A673 (cell line): Measurements from ENCODE around the gene OASL.

Source experiments
- EZH2 ChIP-seq: fragments of 200-600 bp; sonication (generic); IDR thresholded peaks from 2 replicates; pipeline ENCODE4 v1.6.1; 2017; ENCODE audit warnings: borderline replicate concordance, low read depth, mild to moderate bottlenecking, mixed read lengths, antibody characterized with exemption, low read length; ENCODE audit not compliant: poor library complexity, severe bottlenecking
- TF ChIP-seq, protein P1 (sequence below): fragments of 300-800, 200-600 bp; sonication (generic); conservative IDR thresholded peaks from 2 replicates; pipeline ENCODE4 v1.5.1; 2017; ENCODE audit warnings: low read depth, mild to moderate bottlenecking, antibody characterized with exemption, low read length, moderate library complexity, mixed read lengths

DNA sequence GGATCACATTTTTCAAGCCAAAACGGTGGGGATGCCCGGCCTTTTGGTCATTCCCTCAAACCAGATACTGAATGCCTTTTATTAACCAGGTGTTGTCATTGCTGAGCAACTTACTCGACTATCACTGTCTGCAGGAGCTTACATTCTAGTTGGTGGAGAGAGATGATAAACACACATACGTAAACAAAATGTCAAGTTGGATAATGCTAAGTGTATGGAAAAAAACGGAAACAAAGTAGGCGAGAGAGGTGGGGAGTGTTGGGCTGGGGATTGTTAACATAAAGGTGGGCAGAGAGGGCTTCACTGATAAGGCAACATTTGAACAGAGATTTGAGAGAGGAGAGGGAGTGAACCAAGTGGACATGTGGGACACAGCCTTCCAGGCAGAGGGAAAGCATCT, 27.2 kb downstream of the OASL start:
- TF ChIP-seq, protein P1, sequence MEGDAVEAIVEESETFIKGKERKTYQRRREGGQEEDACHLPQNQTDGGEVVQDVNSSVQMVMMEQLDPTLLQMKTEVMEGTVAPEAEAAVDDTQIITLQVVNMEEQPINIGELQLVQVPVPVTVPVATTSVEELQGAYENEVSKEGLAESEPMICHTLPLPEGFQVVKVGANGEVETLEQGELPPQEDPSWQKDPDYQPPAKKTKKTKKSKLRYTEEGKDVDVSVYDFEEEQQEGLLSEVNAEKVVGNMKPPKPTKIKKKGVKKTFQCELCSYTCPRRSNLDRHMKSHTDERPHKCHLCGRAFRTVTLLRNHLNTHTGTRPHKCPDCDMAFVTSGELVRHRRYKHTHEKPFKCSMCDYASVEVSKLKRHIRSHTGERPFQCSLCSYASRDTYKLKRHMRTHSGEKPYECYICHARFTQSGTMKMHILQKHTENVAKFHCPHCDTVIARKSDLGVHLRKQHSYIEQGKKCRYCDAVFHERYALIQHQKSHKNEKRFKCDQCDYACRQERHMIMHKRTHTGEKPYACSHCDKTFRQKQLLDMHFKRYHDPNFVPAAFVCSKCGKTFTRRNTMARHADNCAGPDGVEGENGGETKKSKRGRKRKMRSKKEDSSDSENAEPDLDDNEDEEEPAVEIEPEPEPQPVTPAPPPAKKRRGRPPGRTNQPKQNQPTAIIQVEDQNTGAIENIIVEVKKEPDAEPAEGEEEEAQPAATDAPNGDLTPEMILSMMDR = no peak
- TF ChIP-seq EZH2 = no peak
